Thoracic aorta (tissue), 2 donors: Measurements from ENCODE around the gene DCDC2C. TPM values are rescaled to one million over a fixed set of nuclear protein-coding genes. Genes with fewer than 3 reads are reported as not detected.

Experiments used
- ATAC-seq: fragments of 150-250 bp; one replicate; pipeline ENCODE4 v1.8.0; 2017; ENCODE audit warnings: low read depth; ENCODE audit not compliant: insufficient number of reproducible peaks, low FRiP score
- DNase-seq: peaks from one replicate; pipeline ENCODE4 v3.0.0-alpha.2; 2020; ENCODE audit warnings: low spot score
- H3K27ac ChIP-seq, 2 donors: fragments of 200-600 bp; sonication (generic); 1 replicate in 1 of 2; 2 replicates in 1 of 2; pipeline ENCODE4 v1.5.1; 2016; ENCODE audit warnings: mild to moderate bottlenecking in 2 of 2, moderate library complexity in 2 of 2
- H3K27me3 ChIP-seq: fragments of 200-600 bp; sonication (generic); replicated peaks from 2 replicates; pipeline ENCODE4 v1.6.0; 2016; ENCODE audit warnings: mild to moderate bottlenecking; ENCODE audit not compliant: insufficient read depth
- H3K36me3 ChIP-seq: fragments of 200-600 bp; sonication (generic); one replicate; pipeline ENCODE4 v1.5.1; 2016
- H3K4me1 ChIP-seq, 2 donors: fragments of 200-600 bp; sonication (generic); 1 replicate in 1 of 2; 2 replicates in 1 of 2; pipeline versions ENCODE4 v1.5.1 to v1.6.0; 2016; ENCODE audit warnings: low read depth in 2 of 2, mild to moderate bottlenecking in 1 of 2; ENCODE audit not compliant: control insufficient read depth in 1 of 2
- H3K4me3 ChIP-seq: fragments of 200-600 bp; sonication (generic); 2 replicates; pipeline ENCODE4 v1.5.1; 2016; ENCODE audit warnings: mild to moderate bottlenecking
- H3K9me3 ChIP-seq: fragments of 200-600 bp; sonication (generic); 2 replicates; pipeline ENCODE4 v1.5.1; 2016
- total RNA-seq, 2 donors: library from RNA; depleted of rRNA; stranded (reverse); fragments of >200 nt; gene quantifications; one replicate each; pipeline versions ENCODE4 v1.1.0 to v1.2.3, GENCODE V29; 2016
- TF ChIP-seq, protein P1 (sequence below): fragments of 200-600 bp; sonication (generic); IDR thresholded peaks from one replicate; pipeline ENCODE4 v1.5.1; 2019; ENCODE audit warnings: antibody characterized with exemption

DCDC2C gene
- total RNA-seq, 2 donors from 2014 or later, result 6.6 to 13.1 TPM

- Histone ChIP-seq H3K27me3 (no peaks in the 10 kb centered on the region), H3K27ac (no peak overlapping the region), H3K9me3 (no peaks in the 10 kb centered on the region), H3K4me3 (no peak overlapping the region), H3K4me1 (no peaks in the 10 kb centered on the region), H3K36me3 (no peaks in the 10 kb centered on the region)
- no peak for ATAC-seq
- TF ChIP-seq, protein P1, sequence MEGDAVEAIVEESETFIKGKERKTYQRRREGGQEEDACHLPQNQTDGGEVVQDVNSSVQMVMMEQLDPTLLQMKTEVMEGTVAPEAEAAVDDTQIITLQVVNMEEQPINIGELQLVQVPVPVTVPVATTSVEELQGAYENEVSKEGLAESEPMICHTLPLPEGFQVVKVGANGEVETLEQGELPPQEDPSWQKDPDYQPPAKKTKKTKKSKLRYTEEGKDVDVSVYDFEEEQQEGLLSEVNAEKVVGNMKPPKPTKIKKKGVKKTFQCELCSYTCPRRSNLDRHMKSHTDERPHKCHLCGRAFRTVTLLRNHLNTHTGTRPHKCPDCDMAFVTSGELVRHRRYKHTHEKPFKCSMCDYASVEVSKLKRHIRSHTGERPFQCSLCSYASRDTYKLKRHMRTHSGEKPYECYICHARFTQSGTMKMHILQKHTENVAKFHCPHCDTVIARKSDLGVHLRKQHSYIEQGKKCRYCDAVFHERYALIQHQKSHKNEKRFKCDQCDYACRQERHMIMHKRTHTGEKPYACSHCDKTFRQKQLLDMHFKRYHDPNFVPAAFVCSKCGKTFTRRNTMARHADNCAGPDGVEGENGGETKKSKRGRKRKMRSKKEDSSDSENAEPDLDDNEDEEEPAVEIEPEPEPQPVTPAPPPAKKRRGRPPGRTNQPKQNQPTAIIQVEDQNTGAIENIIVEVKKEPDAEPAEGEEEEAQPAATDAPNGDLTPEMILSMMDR, result no peak
- DNase-seq, result no peak
Observed at GRCh38 chr2:3848776-3849175, 145.4 kb downstream of the DCDC2C start.

- DNase-seq, result no peak
- H3K4me1 ChIP-seq, result no peaks in the 10 kb centered on the region
- no peak overlapping the region for H3K4me3 ChIP-seq
- no peaks in the 10 kb centered on the region for H3K9me3 ChIP-seq
- ATAC-seq, result no peak
- H3K27ac ChIP-seq, result no peak overlapping the region
- no peaks in the 10 kb centered on the region for H3K27me3 ChIP-seq
- TF ChIP-seq, protein P1, result no peak
- no peaks in the 10 kb centered on the region for H3K36me3 ChIP-seq
Observed at GRCh38 chr2:3849213-3849612, 145.8 kb downstream of the DCDC2C start.

- Histone ChIP-seq H3K9me3 (no peaks in the 10 kb centered on the region), H3K4me1 (no peaks in the 10 kb centered on the region), H3K27me3 (no peaks in the 10 kb centered on the region), H3K4me3 (no peak overlapping the region), H3K36me3 (no peaks in the 10 kb centered on the region), H3K27ac (no peak overlapping the region)
- TF ChIP-seq, protein P1, result no peak
- ATAC-seq (no peak), DNase-seq (no peak)
Observed at GRCh38 chr2:3857576-3857975, 154.2 kb downstream of the DCDC2C start.

GRCh38 chr2:3864943-3865865 is 161.8 kb downstream of the DCDC2C start:
- ATAC-seq, result no peak

GRCh38 chr2:3867469-3867868 is 164.1 kb downstream of the DCDC2C start:
- DNase-seq, result no peak
- Histone ChIP-seq H3K27ac (no peak overlapping the region), H3K4me1 (peaks cover 6 to 33% of the 10 kb centered on the region in 2 donors), H3K36me3 (no peaks in the 10 kb centered on the region), H3K9me3 (no peaks in the 10 kb centered on the region), H3K27me3 (no peaks in the 10 kb centered on the region), H3K4me3 (no peak overlapping the region)
- TF ChIP-seq, protein P1, result no peak
- no peak for ATAC-seq

More at GRCh38 chr2:3864943-3865865, 161.8 kb downstream of the DCDC2C start:
- Histone ChIP-seq H3K27me3 (no peaks in the 10 kb centered on the region), H3K36me3 (no peaks in the 10 kb centered on the region), H3K9me3 (no peaks in the 10 kb centered on the region), H3K4me3 (peak overlapping the region; percentile 6), H3K4me1 (peaks cover 6 to 33% of the 10 kb centered on the region in 2 donors), H3K27ac (peak overlapping the region; percentile 39 to 48)
- no peak for DNase-seq
- TF ChIP-seq, protein P1, result no peak
